Gastroesophageal sphincter (tissue), 4 donors: ENCODE results near the gene KDM4C. TPM values are rescaled to one million over a fixed set of nuclear protein-coding genes. Genes with fewer than 3 reads are reported as not detected.

ENCODE experiments used
- ATAC-seq: fragments of 150-250 bp; one replicate; pipeline ENCODE4 v1.9.1; 2016; ENCODE audit warnings: mild to moderate bottlenecking, moderate library complexity
- H3K27ac ChIP-seq, 4 donors: fragments of 200-600 bp; sonication (generic) in 3 of 4; 1 replicate in 3 of 4; 2 replicates in 1 of 4; pipeline ENCODE4 v1.5.1; 2016 to 2019
- H3K27me3 ChIP-seq: fragments of 200-600 bp; sonication (generic); one replicate; pipeline ENCODE4 v1.5.1; 2019
- H3K36me3 ChIP-seq, 2 donors: fragments of 200-600 bp; sonication (generic); one replicate each; pipeline ENCODE4 v1.5.1; 2019; ENCODE audit warnings: control low read depth in 1 of 2
- H3K4me1 ChIP-seq, 3 donors: fragments of 200-600 bp; sonication (generic); 1 replicate in 2 of 3; 2 replicates in 1 of 3; pipeline ENCODE4 v1.5.1; 2016 to 2019; ENCODE audit warnings: control low read depth in 2 of 3
- H3K4me3 ChIP-seq, 2 donors: fragments of 200-600 bp; sonication (generic); one replicate each; pipeline ENCODE4 v1.5.1; 2019; ENCODE audit warnings: mild to moderate bottlenecking in 1 of 2, moderate library complexity in 1 of 2
- H3K9me3 ChIP-seq, 3 donors: fragments of 200-600 bp; sonication (generic); one replicate each; pipeline ENCODE4 v1.5.1; 2017 to 2019; ENCODE audit warnings: control low read depth in 2 of 3
- CTCF ChIP-seq, 4 experiments: fragments of 200-600 bp in 2 of 4; fragments of 450-650 bp in 2 of 4; sonication (generic) in 1 of 4; IDR thresholded peaks; one replicate each; pipeline ENCODE4 v1.5.1; 2017 to 2019; ENCODE audit warnings: antibody characterized with exemption in 4 of 4, mild to moderate bottlenecking in 2 of 4, moderate library complexity in 2 of 4
- EP300 ChIP-seq: sonication (generic); formaldehyde crosslinking; IDR thresholded peaks from one replicate; pipeline ENCODE4 v1.6.1; 2017; ENCODE audit warnings: antibody characterized with exemption, mild to moderate bottlenecking
- POLR2A ChIP-seq, 2 donors: fragments of 450-650 bp; IDR thresholded peaks; one replicate each; pipeline ENCODE4 v1.6.1; 2017; ENCODE audit warnings: antibody characterized with exemption in 2 of 2, mild to moderate bottlenecking in 2 of 2, moderate library complexity in 1 of 2
- POLR2AphosphoS5 ChIP-seq: sonication (generic); formaldehyde crosslinking; IDR thresholded peaks from one replicate; pipeline ENCODE4 v1.6.1; 2017; ENCODE audit warnings: antibody characterized with exemption
- WGBS, 2 donors: methylation state at CpG; one replicate each; pipeline ENCODE4 v1.1.5; 2018; ENCODE audit warnings: low coverage in 1 of 2; 5-methylcytosine and 5-hydroxymethylcytosine counted together
- total RNA-seq, 4 donors: library from RNA; depleted of rRNA; stranded (reverse); fragments of >200 nt; gene quantifications; one replicate each; pipeline ENCODE4 v1.1.0, GENCODE V29; 2016

The KDM4C gene
- total RNA-seq, 4 donors from 2014 or later = 17.7 to 65.2 (median 29.5) TPM

DNA sequence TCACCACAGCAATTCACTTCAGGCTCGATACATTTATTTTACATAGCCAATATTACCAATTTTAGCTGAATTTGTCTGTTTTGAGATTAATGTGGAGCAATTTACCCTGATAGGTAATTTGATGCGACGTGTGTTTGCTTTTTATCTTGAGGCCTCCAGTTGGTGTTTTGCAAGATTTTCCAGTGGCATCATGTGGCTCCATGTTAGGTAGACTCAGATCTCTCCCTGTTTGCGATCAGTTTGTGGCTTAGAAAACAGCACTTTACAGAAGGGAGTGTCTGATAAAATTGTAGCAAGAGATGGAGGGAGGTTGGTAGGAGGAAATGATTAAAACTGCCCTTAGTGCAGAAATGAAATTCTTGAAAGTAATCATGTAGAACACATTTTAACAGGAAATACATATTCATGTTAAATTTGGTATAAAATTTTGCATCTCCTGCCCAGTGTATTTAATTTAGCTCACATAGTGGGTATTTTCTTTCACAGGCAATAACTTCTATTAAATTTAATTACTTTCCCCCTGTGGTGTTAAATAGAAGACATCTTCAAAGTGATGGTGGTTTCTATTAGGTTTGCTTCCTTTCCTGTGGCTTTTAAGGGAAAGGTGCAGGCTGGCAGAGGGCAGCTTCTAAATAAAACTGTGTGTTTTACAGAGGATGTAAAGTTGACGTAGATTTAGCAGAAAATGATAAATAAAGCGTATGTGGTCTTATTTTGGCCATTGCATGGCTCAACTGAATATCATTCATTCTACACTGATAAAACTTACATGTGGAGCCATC lies 135.8 kb downstream of the KDM4C start:
- WGBS, 2 donors = 82 to 97% methylated on average over 6 of the region's 6 CpGs

GRCh38 chr9:6894135-6894534 lies 136.4 kb downstream of the KDM4C start:
- no peak for TF ChIP-seq CTCF (IDR thresholded peaks at IDR 0.05)
- no peak for TF ChIP-seq POLR2A (IDR thresholded peaks at IDR 0.05)
- no peak for TF ChIP-seq EP300
- no peak for TF ChIP-seq POLR2AphosphoS5

More for the DNA sequence above, 135.8 kb downstream of the KDM4C start:
- H3K36me3 ChIP-seq = peaks cover 0 to 31% of the 10 kb centered on the region in 2 donors
- no peak for ATAC-seq
- H3K27ac ChIP-seq = no peak overlapping the region
- H3K4me1 ChIP-seq = peaks cover 0 to 12% (median 0%) of the 10 kb centered on the region in 3 donors
- no peaks in the 10 kb centered on the region for H3K9me3 ChIP-seq
- no peak for TF ChIP-seq CTCF (IDR thresholded peaks at IDR 0.05)
- no peak for TF ChIP-seq POLR2A (IDR thresholded peaks at IDR 0.05)
- TF ChIP-seq EP300 = no peak
- no peak for TF ChIP-seq POLR2AphosphoS5
- H3K27me3 ChIP-seq = no peaks in the 10 kb centered on the region
- no peak overlapping the region for H3K4me3 ChIP-seq

DNA sequence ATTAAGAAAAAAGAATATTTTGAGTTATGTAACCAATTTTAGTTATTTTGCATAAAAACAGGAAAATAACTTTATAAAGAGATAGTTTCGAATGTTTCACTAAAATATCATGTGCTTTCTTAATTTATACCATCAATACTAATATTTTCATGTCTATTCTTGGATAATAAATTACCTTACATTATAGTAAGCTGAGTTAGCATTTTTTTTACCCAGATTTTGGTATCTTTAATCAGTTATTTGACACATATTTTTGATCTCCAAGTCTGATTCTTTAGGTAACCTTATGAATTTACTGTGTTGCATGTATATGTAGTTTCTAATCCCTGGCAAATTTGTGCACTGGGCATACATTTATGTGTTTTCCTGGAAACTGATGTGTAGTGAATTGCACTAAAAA lies 138.0 kb downstream of the KDM4C start:
- no peak overlapping the region for H3K27ac ChIP-seq
- H3K36me3 ChIP-seq = peaks cover 0 to 19% of the 10 kb centered on the region in 2 donors
- WGBS, 2 donors = 85 to 96% methylated on average over 1 of the region's 1 CpG
- ATAC-seq = no peak
- TF ChIP-seq EP300 = no peak
- no peak for TF ChIP-seq POLR2A (IDR thresholded peaks at IDR 0.05)
- TF ChIP-seq CTCF (IDR thresholded peaks at IDR 0.05) = no peak
- TF ChIP-seq POLR2AphosphoS5 = no peak
- H3K4me1 ChIP-seq = peaks cover 0 to 12% (median 0%) of the 10 kb centered on the region in 3 donors
- H3K9me3 ChIP-seq = no peaks in the 10 kb centered on the region
- no peaks in the 10 kb centered on the region for H3K27me3 ChIP-seq
- no peak overlapping the region for H3K4me3 ChIP-seq

More at GRCh38 chr9:6894135-6894534, 136.4 kb downstream of the KDM4C start:
- peaks cover 0 to 12% (median 0%) of the 10 kb centered on the region in 3 donors for H3K4me1 ChIP-seq
- ATAC-seq = no peak
- H3K27ac ChIP-seq = no peak overlapping the region
- H3K27me3 ChIP-seq = no peaks in the 10 kb centered on the region
- H3K9me3 ChIP-seq = no peaks in the 10 kb centered on the region
- 76 to 87% methylated on average over 3 of the region's 3 CpGs for WGBS, 2 donors
- no peak overlapping the region for H3K4me3 ChIP-seq
- peaks cover 0 to 31% of the 10 kb centered on the region in 2 donors for H3K36me3 ChIP-seq

- no peak for ATAC-seq
- TF ChIP-seq EP300 (no peak), CTCF (IDR thresholded peaks at IDR 0.05) (no peak), POLR2A (IDR thresholded peaks at IDR 0.05) (no peak)
- Histone ChIP-seq H3K27ac (no peak overlapping the region), H3K27me3 (no peaks in the 10 kb centered on the region), H3K36me3 (peaks cover 0 to 19% of the 10 kb centered on the region in 2 donors), H3K4me3 (no peak overlapping the region), H3K9me3 (no peaks in the 10 kb centered on the region), H3K4me1 (peaks cover 0 to 12% (median 0%) of the 10 kb centered on the region in 3 donors)
- WGBS, 2 donors = 96 to 100% methylated on average over 2 of the region's 2 CpGs
These were observed 138.8 kb downstream of the KDM4C start for GRCh38 chr9:6896562-6896961.

GRCh38 chr9:6897207-6897822 lies 139.5 kb downstream of the KDM4C start:
- H3K36me3 ChIP-seq = peaks cover 0 to 19% of the 10 kb centered on the region in 2 donors
- TF ChIP-seq POLR2A (IDR thresholded peaks at IDR 0.05) (no peak), EP300 (no peak), CTCF (IDR thresholded peaks at IDR 0.05) (no peak), POLR2AphosphoS5 (no peak)
- 40 to 45% methylated on average over 1 of the region's 1 CpG for WGBS, 2 donors

More at GRCh38 chr9:6897207-6897822, 139.5 kb downstream of the KDM4C start:
- Histone ChIP-seq H3K27me3 (no peaks in the 10 kb centered on the region), H3K4me1 (peaks cover 0 to 14% (median 0%) of the 10 kb centered on the region in 3 donors), H3K4me3 (no peak overlapping the region), H3K27ac (no peak overlapping the region), H3K9me3 (no peaks in the 10 kb centered on the region)
- no peak for ATAC-seq
